Right lobe of liver (tissue), 6 donors: ENCODE data around the gene TRIO. TPM values are rescaled to one million over a fixed set of nuclear protein-coding genes. Genes with fewer than 3 reads are reported as not detected.

Experiments used
- ATAC-seq, 4 donors: fragments of 200-7000 bp; cut with Tn5 transposase; one replicate each; pipeline ENCODE4 v1.9.1; 2020; ENCODE audit warnings: mild to moderate bottlenecking in 4 of 4, moderate library complexity in 4 of 4
- DNase-seq, 3 donors: peaks; one replicate each; pipeline ENCODE4 v3.0.0-alpha.2; 2020
- H3K27ac ChIP-seq, 3 donors: fragments of 200-600 bp; one replicate each; pipeline ENCODE4 v1.8.0; 2022
- H3K27me3 ChIP-seq, 2 donors: fragments of 200-600 bp; one replicate each; pipeline ENCODE4 v1.8.0; 2022
- H3K36me3 ChIP-seq, 4 donors: fragments of 200-600 bp; sonication (generic) in 1 of 4; one replicate each; pipeline versions ENCODE4 v1.5.1 to v1.8.0; 2017 to 2022; ENCODE audit warnings: control low read depth in 1 of 4
- H3K4me1 ChIP-seq, 4 donors: fragments of 200-600 bp; sonication (generic) in 1 of 4; one replicate each; pipeline versions ENCODE4 v1.5.1 to v1.8.0; 2017 to 2022; ENCODE audit warnings: control low read depth in 1 of 4
- H3K4me3 ChIP-seq, 3 donors: fragments of 200-600 bp; one replicate each; pipeline ENCODE4 v1.8.0; 2022
- H3K9me3 ChIP-seq, 4 donors: fragments of 200-600 bp; sonication (generic) in 1 of 4; one replicate each; pipeline versions ENCODE4 v1.5.1 to v1.8.0; 2017 to 2022; ENCODE audit warnings: control low read depth in 1 of 4
- CTCF ChIP-seq, 4 donors: fragments of 200-600 bp in 3 of 4; fragments of 450-650 bp in 1 of 4; IDR thresholded peaks; one replicate each; pipeline versions ENCODE4 v1.5.1 to v1.8.0; 2016 to 2022; ENCODE audit warnings: antibody characterized with exemption in 4 of 4, mild to moderate bottlenecking in 2 of 4
- POLR2A ChIP-seq: fragments of 450-650 bp; IDR thresholded peaks from one replicate; pipeline ENCODE4 v1.6.1; 2017; ENCODE audit warnings: antibody characterized with exemption, mild to moderate bottlenecking
- WGBS: methylation state at CpG from one replicate; pipeline ENCODE4 v1.1.6; 2018; ENCODE audit warnings: low coverage, low lambda C conversion rate; ENCODE audit not compliant: insufficient coverage; ENCODE audit errors: missing lambda C conversion rate; 5-methylcytosine and 5-hydroxymethylcytosine counted together
- intact Hi-C, 2 donors: fragments of 100-400 bp; cut with DNase I; formaldehyde crosslinking; loops; one replicate each; pipeline versions ENCODE4 v1.11.2 to v1.14.1; 2022
- total RNA-seq, 6 experiments: library from RNA; depleted of rRNA in 2 of 6; stranded (reverse); fragments of >200 nt in 2 of 6; fragmentation: NEBNext Ultra II Directional in 3 of 6; extraction: Animal tissue kit (Norgen Biotek cat#: 25700) in 3 of 6; gene quantifications; one replicate each; pipeline versions ENCODE4 v1.1.0 to v1.2.4, GENCODE V29; 2016 to 2023
- donor health status: DM: no; HTN: yes; CAD: no.
- donor health status: DM: no; HTN: no; CAD: no.
- donor health status: DM: no; HTN: no; CAD: no.
- donor health status: DM: no; HTN: yes; CAD: no.
- donor health status: DM: no; HTN: yes; CAD: no.

The TRIO gene
- total RNA-seq, 6 experiments from 2014 or later = 34.7 to 63.5 (median 50.2) TPM

GRCh38 chr5:14532180-14532579 lies 389.0 kb downstream of the TRIO start:
- 52% methylated on average over 2 of the region's 3 CpGs for WGBS
- Histone ChIP-seq H3K27ac (no peak overlapping the region), H3K9me3 (no peaks in the 10 kb centered on the region), H3K4me1 (no peaks in the 10 kb centered on the region), H3K4me3 (no peak overlapping the region), H3K36me3 (no peaks in the 10 kb centered on the region), H3K27me3 (no peaks in the 10 kb centered on the region)
- no peak for TF ChIP-seq CTCF (IDR thresholded peaks at IDR 0.05)
- TF ChIP-seq POLR2A = no peak
- no peak for ATAC-seq
- intact Hi-C loops = no loop called here
- no peak for DNase-seq

GRCh38 chr5:14534773-14535172 lies 391.6 kb downstream of the TRIO start:
- H3K27ac ChIP-seq = no peak overlapping the region
- no peaks in the 10 kb centered on the region for H3K36me3 ChIP-seq
- intact Hi-C loops = no loop called here
- H3K4me1 ChIP-seq = no peaks in the 10 kb centered on the region
- TF ChIP-seq CTCF (IDR thresholded peaks at IDR 0.05) (no peak), POLR2A (no peak)
- ATAC-seq (peak in 2 of 4 donors; percentile 23 to 62), DNase-seq (no peak)
- no peaks in the 10 kb centered on the region for H3K9me3 ChIP-seq
- no peaks in the 10 kb centered on the region for H3K27me3 ChIP-seq
- 37% methylated on average over 4 of the region's 7 CpGs for WGBS
- H3K4me3 ChIP-seq = no peak overlapping the region

- Histone ChIP-seq H3K36me3 (no peaks in the 10 kb centered on the region), H3K27me3 (no peaks in the 10 kb centered on the region), H3K4me1 (no peaks in the 10 kb centered on the region), H3K9me3 (no peaks in the 10 kb centered on the region), H3K4me3 (no peak overlapping the region), H3K27ac (no peak overlapping the region)
- intact Hi-C loops = no loop called here
- ATAC-seq (peak; percentile 31 to 53 (median 38)), DNase-seq (no peak)
- 44% methylated on average over 2 of the region's 3 CpGs for WGBS
- no peak for TF ChIP-seq POLR2A
- TF ChIP-seq CTCF (IDR thresholded peaks at IDR 0.05) = no peak
Measured at GRCh38 chr5:14545308-14545707, 402.2 kb downstream of the TRIO start.

GRCh38 chr5:14545862-14546261 lies 402.7 kb downstream of the TRIO start:
- no peak for TF ChIP-seq CTCF (IDR thresholded peaks at IDR 0.05)
- no peak for TF ChIP-seq POLR2A
- H3K4me1 ChIP-seq = no peaks in the 10 kb centered on the region
- peak in 3 of 4 donors; percentile 17 to 40 (median 29) for ATAC-seq
- no peak for DNase-seq
- intact Hi-C loops = no loop called here
- 29% methylated on average over 1 of the region's 1 CpG for WGBS
- no peaks in the 10 kb centered on the region for H3K9me3 ChIP-seq
- H3K27ac ChIP-seq = no peak overlapping the region
- no peak overlapping the region for H3K4me3 ChIP-seq
- no peaks in the 10 kb centered on the region for H3K27me3 ChIP-seq
- no peaks in the 10 kb centered on the region for H3K36me3 ChIP-seq

GRCh38 chr5:14547666-14548065 lies 404.5 kb downstream of the TRIO start:
- intact Hi-C loops = no loop called here
- H3K9me3 ChIP-seq = no peaks in the 10 kb centered on the region
- 89% methylated on average over 1 of the region's 1 CpG for WGBS
- no peak for TF ChIP-seq POLR2A
- no peak for TF ChIP-seq CTCF (IDR thresholded peaks at IDR 0.05)
- DNase-seq (no peak), ATAC-seq (no peak)
- no peaks in the 10 kb centered on the region for H3K36me3 ChIP-seq
- H3K4me3 ChIP-seq = no peak overlapping the region
- no peaks in the 10 kb centered on the region for H3K27me3 ChIP-seq
- no peaks in the 10 kb centered on the region for H3K4me1 ChIP-seq
- no peak overlapping the region for H3K27ac ChIP-seq
